Upper lobe of left lung (tissue), 4 donors: ENCODE data around the gene MRPL34.

Experiments
- EP300 ChIP-seq, 4 donors: sonication (generic); formaldehyde crosslinking; IDR thresholded peaks; one replicate each; pipeline ENCODE4 v1.5.1; 2017; ENCODE audit warnings: antibody characterized with exemption in 4 of 4, control low read depth in 2 of 4
- POLR2A ChIP-seq, 4 donors: fragments of 450-650 bp; IDR thresholded peaks; one replicate each; pipeline ENCODE4 v1.5.1; 2016 to 2017; ENCODE audit warnings: antibody characterized with exemption in 4 of 4, mild to moderate bottlenecking in 2 of 4
- POLR2AphosphoS5 ChIP-seq, 2 donors: sonication (generic); formaldehyde crosslinking; IDR thresholded peaks; one replicate each; pipeline ENCODE4 v1.5.1; 2017; ENCODE audit warnings: antibody characterized with exemption in 2 of 2
- TF ChIP-seq, protein P1 (sequence below), 6 experiments: fragments of 450-650 bp in 4 of 6; fragments of 200-600 bp in 2 of 6; sonication (generic) in 2 of 6; IDR thresholded peaks; one replicate each; pipeline ENCODE4 v1.5.1; 2016 to 2019; ENCODE audit warnings: antibody characterized with exemption in 6 of 6

DNA sequence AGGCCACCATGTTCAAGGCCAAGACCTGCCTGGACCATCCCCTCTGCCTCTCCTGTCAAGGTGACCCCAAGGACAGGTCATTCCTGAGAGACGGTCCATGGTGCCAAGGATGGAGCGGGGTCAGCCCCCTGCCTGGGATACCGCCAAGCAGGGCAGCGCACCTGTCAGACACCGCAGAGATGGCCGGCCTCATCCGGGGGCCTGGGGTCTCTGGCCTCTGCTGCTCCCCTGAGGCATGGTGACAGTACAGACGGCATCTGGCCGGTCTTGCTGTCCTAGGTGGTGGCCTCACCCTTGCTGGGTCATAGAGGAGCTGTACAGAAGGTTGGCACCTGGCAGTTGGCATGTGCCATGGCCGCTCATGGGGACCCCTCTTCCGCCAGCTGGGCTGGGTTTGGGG lies 14.8 kb downstream of the MRPL34 start:
- no peak for TF ChIP-seq POLR2A (IDR thresholded peaks at IDR 0.05)
- TF ChIP-seq, protein P1, sequence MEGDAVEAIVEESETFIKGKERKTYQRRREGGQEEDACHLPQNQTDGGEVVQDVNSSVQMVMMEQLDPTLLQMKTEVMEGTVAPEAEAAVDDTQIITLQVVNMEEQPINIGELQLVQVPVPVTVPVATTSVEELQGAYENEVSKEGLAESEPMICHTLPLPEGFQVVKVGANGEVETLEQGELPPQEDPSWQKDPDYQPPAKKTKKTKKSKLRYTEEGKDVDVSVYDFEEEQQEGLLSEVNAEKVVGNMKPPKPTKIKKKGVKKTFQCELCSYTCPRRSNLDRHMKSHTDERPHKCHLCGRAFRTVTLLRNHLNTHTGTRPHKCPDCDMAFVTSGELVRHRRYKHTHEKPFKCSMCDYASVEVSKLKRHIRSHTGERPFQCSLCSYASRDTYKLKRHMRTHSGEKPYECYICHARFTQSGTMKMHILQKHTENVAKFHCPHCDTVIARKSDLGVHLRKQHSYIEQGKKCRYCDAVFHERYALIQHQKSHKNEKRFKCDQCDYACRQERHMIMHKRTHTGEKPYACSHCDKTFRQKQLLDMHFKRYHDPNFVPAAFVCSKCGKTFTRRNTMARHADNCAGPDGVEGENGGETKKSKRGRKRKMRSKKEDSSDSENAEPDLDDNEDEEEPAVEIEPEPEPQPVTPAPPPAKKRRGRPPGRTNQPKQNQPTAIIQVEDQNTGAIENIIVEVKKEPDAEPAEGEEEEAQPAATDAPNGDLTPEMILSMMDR (IDR thresholded peaks at IDR 0.05) = no peak
- no peak for TF ChIP-seq POLR2AphosphoS5 (IDR thresholded peaks at IDR 0.05)
- no peak for TF ChIP-seq EP300 (IDR thresholded peaks at IDR 0.05)
